Glomerular endothelial cell (primary cell): Measurements from ENCODE around the gene EEFSEC. TPM values are rescaled to one million over a fixed set of nuclear protein-coding genes. Genes with fewer than 3 reads are reported as not detected.
A peak's percentile ranks its signal among the peaks of the same experiment; 100 is the strongest.

Experiments used
- DNase-seq: peaks from one replicate; pipeline ENCODE4 v3.0.0-alpha.2; 2011; ENCODE audit warnings: low read depth, low spot score; ENCODE audit errors: extremely low read depth
- total RNA-seq: library from RNA; depleted of rRNA; stranded (reverse); fragments of >200 nt; gene quantifications from 2 replicates; pipeline ENCODE4 v1.2.3, GENCODE V29; 2015

EEFSEC gene
- total RNA-seq, 1 donor from 2014 or later, result 15.6 TPM

- no peak for DNase-seq
Measured at GRCh38 chr3:128420720-128421438, 267.6 kb downstream of the EEFSEC start.

GRCh38 chr3:128421439-128421836, 268.2 kb downstream of the EEFSEC start:
- no peak for DNase-seq

- no peak for DNase-seq
Measured at GRCh38 chr3:128421966-128422365, 268.7 kb downstream of the EEFSEC start.

- no peak for DNase-seq
Measured at GRCh38 chr3:128422762-128423524, 269.7 kb downstream of the EEFSEC start.

GRCh38 chr3:128423525-128424147, 270.4 kb downstream of the EEFSEC start:
- no peak for DNase-seq

GRCh38 chr3:128424508-128425069, 271.3 kb downstream of the EEFSEC start:
- DNase-seq, result peak; percentile 57

GRCh38 chr3:128425142-128425845, 272.0 kb downstream of the EEFSEC start:
- DNase-seq, result no peak

GRCh38 chr3:128425846-128426127, 272.5 kb downstream of the EEFSEC start:
- DNase-seq, result no peak

GRCh38 chr3:128426128-128426921, 273.0 kb downstream of the EEFSEC start:
- DNase-seq, result no peak

- DNase-seq, result no peak
Measured at GRCh38 chr3:128427175-128427857, 274.0 kb downstream of the EEFSEC start.

- no peak for DNase-seq
Measured at GRCh38 chr3:128427872-128428822, 274.9 kb downstream of the EEFSEC start.

GRCh38 chr3:128429275-128429674, 276.0 kb downstream of the EEFSEC start:
- DNase-seq, result no peak

- DNase-seq, result no peak
Measured at GRCh38 chr3:128429751-128430150, 276.5 kb downstream of the EEFSEC start.

- no peak for DNase-seq
Measured at GRCh38 chr3:128430301-128430700, 277.0 kb downstream of the EEFSEC start.

GRCh38 chr3:128430731-128431130, 277.4 kb downstream of the EEFSEC start:
- DNase-seq, result no peak

GRCh38 chr3:128431803-128432300, 278.6 kb downstream of the EEFSEC start:
- DNase-seq, result no peak

- DNase-seq, result no peak
Measured at GRCh38 chr3:128432301-128432970, 279.2 kb downstream of the EEFSEC start.
